H9 (cell line): ENCODE results near the gene DLEC1. TPM values are rescaled to one million over a fixed set of nuclear protein-coding genes. Genes with fewer than 3 reads are reported as not detected.

ENCODE experiments used
- DNase-seq: peaks from one replicate; pipeline ENCODE4 v3.0.0-alpha.2; 2017
- H2AFZ ChIP-seq: one replicate; pipeline ENCODE4 v1.6.1; 2013; ENCODE audit warnings: mild to moderate bottlenecking, low read length, control low read depth, moderate library complexity
- H2AK5ac ChIP-seq: 2 replicates; pipeline ENCODE4 v1.6.1; 2013; ENCODE audit warnings: low read length, control low read depth, mixed read lengths; ENCODE audit not compliant: insufficient read length
- H2BK120ac ChIP-seq: one replicate; pipeline ENCODE4 v1.6.1; 2013; ENCODE audit warnings: low read depth, mild to moderate bottlenecking, low read length, control low read depth, inconsistent platforms; ENCODE audit not compliant: poor library complexity, severe bottlenecking
- H2BK12ac ChIP-seq: 2 replicates; pipeline ENCODE4 v1.6.1; 2013; ENCODE audit warnings: low read length, control low read depth, mixed read lengths, low read depth; ENCODE audit not compliant: insufficient read length
- H2BK15ac ChIP-seq: 2 replicates; pipeline ENCODE4 v1.6.1; 2013; ENCODE audit warnings: low read depth, low read length, control low read depth
- H2BK20ac ChIP-seq: one replicate; pipeline ENCODE4 v1.6.1; 2013; ENCODE audit warnings: low read depth, mild to moderate bottlenecking, low read length, control low read depth, inconsistent platforms; ENCODE audit not compliant: poor library complexity, severe bottlenecking
- H2BK5ac ChIP-seq: 2 replicates; pipeline ENCODE4 v1.6.1; 2013; ENCODE audit warnings: low read length, control low read depth, mixed read lengths; ENCODE audit not compliant: insufficient read length
- H3K14ac ChIP-seq: 2 replicates; pipeline ENCODE4 v1.6.1; 2013; ENCODE audit warnings: low read length, control low read depth; ENCODE audit not compliant: insufficient read depth
- H3K18ac ChIP-seq: 2 replicates; pipeline ENCODE4 v1.6.1; 2013; ENCODE audit warnings: low read depth, mild to moderate bottlenecking, mixed read lengths, low read length, control low read depth; ENCODE audit not compliant: insufficient read length
- H3K23ac ChIP-seq: 2 replicates; pipeline ENCODE4 v1.6.1; 2013; ENCODE audit warnings: low read length, control low read depth, mixed read lengths, low read depth; ENCODE audit not compliant: insufficient read length
- H3K23me2 ChIP-seq: 2 replicates; pipeline ENCODE4 v1.6.1; 2013; ENCODE audit warnings: low read depth, mild to moderate bottlenecking, mixed read lengths, low read length, control low read depth; ENCODE audit not compliant: insufficient read length, poor library complexity, severe bottlenecking
- H3K27ac ChIP-seq: 2 replicates; pipeline ENCODE4 v1.5.1; 2013; ENCODE audit warnings: low read length, control low read depth, mixed read lengths, low read depth; ENCODE audit not compliant: insufficient read length
- H3K27me3 ChIP-seq: 2 replicates; pipeline ENCODE4 v1.6.1; 2013; ENCODE audit warnings: low read length, control low read depth, inconsistent platforms; ENCODE audit not compliant: insufficient read depth
- H3K4ac ChIP-seq: 2 replicates; pipeline ENCODE4 v1.6.1; 2013; ENCODE audit warnings: low read depth, mild to moderate bottlenecking, control low read depth, inconsistent platforms, low read length, moderate library complexity
- H3K4me1 ChIP-seq: 2 replicates; pipeline ENCODE4 v1.6.1; 2013; ENCODE audit warnings: low read length, control low read depth, inconsistent platforms; ENCODE audit not compliant: insufficient read depth
- H3K4me2 ChIP-seq: 2 replicates; pipeline ENCODE4 v1.6.1; 2013; ENCODE audit warnings: low read length, control low read depth, mixed read lengths; ENCODE audit not compliant: insufficient read length, insufficient read depth
- H3K56ac ChIP-seq: 2 replicates; pipeline ENCODE4 v1.6.1; 2013; ENCODE audit warnings: low read depth, mild to moderate bottlenecking, mixed read lengths, low read length, control low read depth; ENCODE audit not compliant: insufficient read length
- H3K79me1 ChIP-seq: 2 replicates; pipeline ENCODE4 v1.6.1; 2013; ENCODE audit warnings: low read depth, mild to moderate bottlenecking, moderate library complexity, low read length, control low read depth, inconsistent platforms; ENCODE audit not compliant: insufficient read depth, poor library complexity, severe bottlenecking
- H3K79me2 ChIP-seq: 2 replicates; pipeline ENCODE4 v1.6.1; 2013; ENCODE audit warnings: low read length, control low read depth, inconsistent platforms; ENCODE audit not compliant: insufficient read depth
- H3K9ac ChIP-seq: 2 replicates; pipeline ENCODE4 v1.6.1; 2013; ENCODE audit warnings: low read length, control low read depth, mixed read lengths; ENCODE audit not compliant: insufficient read length; ENCODE audit errors: extremely low read depth
- H3K9me3 ChIP-seq: one replicate; pipeline ENCODE4 v1.6.1; 2013; ENCODE audit warnings: low read depth, low read length, inconsistent platforms; ENCODE audit not compliant: control insufficient read depth
- H3T11ph ChIP-seq: one replicate; pipeline ENCODE4 v1.6.1; 2013; ENCODE audit warnings: mild to moderate bottlenecking, low read length, control low read depth, inconsistent platforms
- H4K20me1 ChIP-seq: one replicate; pipeline ENCODE4 v1.6.1; 2013; ENCODE audit not compliant: control insufficient read depth, insufficient read length, insufficient read depth
- H4K5ac ChIP-seq: 2 replicates; pipeline ENCODE4 v1.6.1; 2013; ENCODE audit warnings: low read depth, mild to moderate bottlenecking, mixed read lengths, low read length, control low read depth; ENCODE audit not compliant: insufficient read length
- H4K8ac ChIP-seq: replicated peaks from 2 replicates; pipeline ENCODE4 v1.6.1; 2013; ENCODE audit warnings: low read length, control low read depth, mixed read lengths, low read depth; ENCODE audit not compliant: insufficient read length
- H4K91ac ChIP-seq: 2 replicates; pipeline ENCODE4 v1.6.1; 2013; ENCODE audit warnings: low read depth, mild to moderate bottlenecking, moderate library complexity, mixed read lengths, low read length, control low read depth; ENCODE audit not compliant: insufficient read length
- H3K27ac Mint-ChIP-seq, 3 experiments: 2 replicates in 2 of 3; 3 replicates in 1 of 3; pipeline ENCODE4 v1.8.0; 2020 to 2021; ENCODE audit warnings: mixed read lengths in 3 of 3, mild to moderate bottlenecking in 1 of 3, moderate library complexity in 1 of 3
- H3K27me3 Mint-ChIP-seq: 2 replicates; pipeline ENCODE4 v1.8.0; 2021; ENCODE audit warnings: low read depth, mild to moderate bottlenecking, moderate library complexity, mixed read lengths
- H3K36me3 Mint-ChIP-seq, 3 experiments: 2 replicates in 2 of 3; 3 replicates in 1 of 3; pipeline ENCODE4 v1.8.0; 2020 to 2021; ENCODE audit warnings: low read depth in 3 of 3, mixed read lengths in 3 of 3; ENCODE audit not compliant: insufficient read depth in 1 of 3
- H3K4me1 Mint-ChIP-seq, 2 experiments: 2 replicates each; pipeline ENCODE4 v1.8.0; 2020; ENCODE audit warnings: mixed read lengths in 2 of 2
- H3K4me3 Mint-ChIP-seq, 2 experiments: 2 replicates in 1 of 2; 3 replicates in 1 of 2; pipeline ENCODE4 v1.8.0; 2020 to 2021; ENCODE audit warnings: mild to moderate bottlenecking in 2 of 2, mixed read lengths in 2 of 2, moderate library complexity in 1 of 2
- H3K9me3 Mint-ChIP-seq, 2 experiments: 2 replicates in 1 of 2; 3 replicates in 1 of 2; pipeline ENCODE4 v1.8.0; 2020; ENCODE audit warnings: mild to moderate bottlenecking in 2 of 2, mixed read lengths in 2 of 2, moderate library complexity in 1 of 2
- WGBS: extraction: QIAGEN DNeasy Blood & Tissue Kit; methylation state at CpG from one replicate; pipeline ENCODE4 v1.1.7; 2013; ENCODE audit warnings: missing lambda C conversion rate, low lambda C conversion rate, mixed read lengths; ENCODE audit not compliant: insufficient read length; ENCODE audit errors: extremely low coverage; 5-methylcytosine and 5-hydroxymethylcytosine counted together
- total RNA-seq: library from RNA; stranded (reverse); gene quantifications from 2 replicates; pipeline ENCODE4 v1.2.1, GENCODE V29; 2021
- TF ChIP-seq, protein P1 (sequence below): fragments of 200-600 bp; sonication (generic); conservative IDR thresholded peaks from 3 replicates; pipeline ENCODE4 v1.8.0; 2021; ENCODE audit warnings: antibody characterized with exemption, mild to moderate bottlenecking

Gene DLEC1
- total RNA-seq, 1 experiment from 2014 or later: 2.1 TPM

- no peak overlapping the region for H3K23ac ChIP-seq
- H2AFZ ChIP-seq: no peak overlapping the region
- Mint-ChIP-seq H3K4me3 (no peak overlapping the region), H3K27ac (no peak overlapping the region), H3K4me1 (no peaks in the 10 kb centered on the region), H3K9me3 (peaks cover 20 to 21% of the 10 kb centered on the region in 2 experiments), H3K27me3 (peaks cover 30% of the 10 kb centered on the region), H3K36me3 (peaks cover 6 to 10% (median 9%) of the 10 kb centered on the region in 3 experiments; a peak in 6 of 7 replicates)
- no peaks in the 10 kb centered on the region for H4K20me1 ChIP-seq
- DNase-seq: no peak
- H3K79me1 ChIP-seq: no peaks in the 10 kb centered on the region
- H3K27ac ChIP-seq: no peak overlapping the region
- H3T11ph ChIP-seq: no peak overlapping the region
- no peaks in the 10 kb centered on the region for H3K23me2 ChIP-seq
- H3K9me3 ChIP-seq: peaks cover 8% of the 10 kb centered on the region
- H3K14ac ChIP-seq: no peak overlapping the region
- H3K4ac ChIP-seq: no peak overlapping the region
- no peaks in the 10 kb centered on the region for H3K4me1 ChIP-seq
- H3K4me2 ChIP-seq: no peak overlapping the region
- H3K79me2 ChIP-seq: no peaks in the 10 kb centered on the region
- no peak overlapping the region for H3K18ac ChIP-seq
- H2BK15ac ChIP-seq: no peak overlapping the region
- no peak overlapping the region for H2AK5ac ChIP-seq
- no peak overlapping the region for H2BK12ac ChIP-seq
- no CpG with 5 or more reads among the region's 4 CpGs for WGBS
- no peaks in the 10 kb centered on the region for H3K27me3 ChIP-seq
- no peak overlapping the region for H2BK20ac ChIP-seq
- no peak overlapping the region for H4K8ac ChIP-seq
- TF ChIP-seq, protein P1, sequence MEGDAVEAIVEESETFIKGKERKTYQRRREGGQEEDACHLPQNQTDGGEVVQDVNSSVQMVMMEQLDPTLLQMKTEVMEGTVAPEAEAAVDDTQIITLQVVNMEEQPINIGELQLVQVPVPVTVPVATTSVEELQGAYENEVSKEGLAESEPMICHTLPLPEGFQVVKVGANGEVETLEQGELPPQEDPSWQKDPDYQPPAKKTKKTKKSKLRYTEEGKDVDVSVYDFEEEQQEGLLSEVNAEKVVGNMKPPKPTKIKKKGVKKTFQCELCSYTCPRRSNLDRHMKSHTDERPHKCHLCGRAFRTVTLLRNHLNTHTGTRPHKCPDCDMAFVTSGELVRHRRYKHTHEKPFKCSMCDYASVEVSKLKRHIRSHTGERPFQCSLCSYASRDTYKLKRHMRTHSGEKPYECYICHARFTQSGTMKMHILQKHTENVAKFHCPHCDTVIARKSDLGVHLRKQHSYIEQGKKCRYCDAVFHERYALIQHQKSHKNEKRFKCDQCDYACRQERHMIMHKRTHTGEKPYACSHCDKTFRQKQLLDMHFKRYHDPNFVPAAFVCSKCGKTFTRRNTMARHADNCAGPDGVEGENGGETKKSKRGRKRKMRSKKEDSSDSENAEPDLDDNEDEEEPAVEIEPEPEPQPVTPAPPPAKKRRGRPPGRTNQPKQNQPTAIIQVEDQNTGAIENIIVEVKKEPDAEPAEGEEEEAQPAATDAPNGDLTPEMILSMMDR: no peak
- H2BK5ac ChIP-seq: no peak overlapping the region
- H3K56ac ChIP-seq: no peak overlapping the region
- no peak overlapping the region for H4K5ac ChIP-seq
- H3K9ac ChIP-seq: no peak overlapping the region
- H4K91ac ChIP-seq: no peak overlapping the region
- H2BK120ac ChIP-seq: no peak overlapping the region
Observed at GRCh38 chr3:38049358-38050126, 10.5 kb downstream of the DLEC1 start.
